GM23248 (cell line): ENCODE data around the gene RBM19. TPM values are rescaled to one million over a fixed set of nuclear protein-coding genes. Genes with fewer than 3 reads are reported as not detected.

Experiments
- DNase-seq: peaks from one replicate; pipeline ENCODE4 v3.0.0-alpha.2; 2015
- H2AFZ ChIP-seq: fragments of 200-600 bp; sonication (generic); 2 replicates; pipeline ENCODE4 v1.6.1; 2016; ENCODE audit warnings: antibody characterized with exemption
- H3F3A ChIP-seq: fragments of 200-600 bp; sonication (generic); 2 replicates; pipeline ENCODE4 v1.6.1; 2016; ENCODE audit warnings: mild to moderate bottlenecking, antibody characterized with exemption, mixed run types; ENCODE audit not compliant: insufficient read depth
- H3K27ac ChIP-seq: fragments of 200-600 bp; sonication (generic); 2 replicates; pipeline ENCODE4 v1.5.1; 2016; ENCODE audit warnings: mild to moderate bottlenecking
- H3K27me3 ChIP-seq: fragments of 200-600 bp; sonication (generic); replicated peaks from 2 replicates; pipeline ENCODE4 v1.6.1; 2016; ENCODE audit warnings: mild to moderate bottlenecking; ENCODE audit not compliant: insufficient read depth
- H3K36me3 ChIP-seq: fragments of 200-600 bp; sonication (generic); 2 replicates; pipeline ENCODE4 v1.6.1; 2016; ENCODE audit warnings: low read depth, mild to moderate bottlenecking
- H3K4me1 ChIP-seq: fragments of 200-600 bp; sonication (generic); 2 replicates; pipeline ENCODE4 v1.6.1; 2016; ENCODE audit warnings: mild to moderate bottlenecking; ENCODE audit not compliant: insufficient read depth
- H3K4me2 ChIP-seq: fragments of 200-600 bp; sonication (generic); one replicate; pipeline ENCODE4 v1.6.1; 2016; ENCODE audit warnings: mild to moderate bottlenecking; ENCODE audit not compliant: unreplicated experiment
- H3K4me3 ChIP-seq: fragments of 200-600 bp; sonication (generic); 2 replicates; pipeline ENCODE4 v1.5.1; 2016; ENCODE audit warnings: mild to moderate bottlenecking
- H3K79me2 ChIP-seq: fragments of 200-600 bp; sonication (generic); 2 replicates; pipeline ENCODE4 v1.6.1; 2016; ENCODE audit warnings: mild to moderate bottlenecking; ENCODE audit not compliant: insufficient read depth
- H3K9ac ChIP-seq: fragments of 200-600 bp; sonication (generic); 2 replicates; pipeline ENCODE4 v1.6.1; 2016; ENCODE audit warnings: mild to moderate bottlenecking
- H3K9me2 ChIP-seq: fragments of 200-600 bp; sonication (generic); 2 replicates; pipeline ENCODE4 v1.6.1; 2016; ENCODE audit warnings: mixed run types, mild to moderate bottlenecking, moderate library complexity; ENCODE audit not compliant: insufficient read depth
- H3K9me3 ChIP-seq: fragments of 200-600 bp; sonication (generic); one replicate; pipeline ENCODE4 v1.6.1; 2017; ENCODE audit warnings: low read depth
- H4K20me1 ChIP-seq: fragments of 200-600 bp; sonication (generic); 2 replicates; pipeline ENCODE4 v1.6.0; 2016; ENCODE audit not compliant: insufficient read depth
- EZH2 ChIP-seq: fragments of 200-600 bp; sonication (generic); IDR thresholded peaks from 2 replicates; pipeline ENCODE4 v1.6.1; 2018; ENCODE audit warnings: antibody characterized with exemption, mild to moderate bottlenecking; ENCODE audit not compliant: insufficient read depth, poor library complexity, severe bottlenecking
- EZH2phosphoT487 ChIP-seq: fragments of 200-600 bp; sonication (generic); IDR thresholded peaks from 2 replicates; pipeline ENCODE4 v1.6.1; 2018; ENCODE audit warnings: antibody characterized with exemption, moderate library complexity, mild to moderate bottlenecking, low read depth; ENCODE audit not compliant: insufficient read depth
- WGBS, 2 experiments: methylation state at CpG; one replicate each; pipeline ENCODE4 v1.1.6; 2015 to 2017; ENCODE audit warnings: low lambda C conversion rate in 2 of 2, low coverage in 1 of 2; ENCODE audit errors: missing lambda C conversion rate in 2 of 2; 5-methylcytosine and 5-hydroxymethylcytosine counted together
- in situ Hi-C: fragments of 300-500 bp; cut with MboI; formaldehyde crosslinking; loops from 2 replicates; pipeline ENCODE4 v1.15.0; 2020
- polyA plus RNA-seq: library from polyadenylated mRNA; unstranded; fragments of >200 nt; fragmentation: Nextera tagmentation; extraction: Ambion mirVana; gene quantifications from 2 replicates; pipeline ENCODE4 v1.2.1, GENCODE V29; 2016
- total RNA-seq: library from RNA; depleted of rRNA; stranded (reverse); fragments of >200 nt; shearing (Covaris generic); gene quantifications from 2 replicates; pipeline ENCODE4 v1.2.3, GENCODE V29; 2014

RBM19 gene
- total and polyA plus RNA-seq, 2 experiments from 2014 or later = 14.8 to 17.1 TPM

GRCh38 chr12:113802966-113803758 lies 163.0 kb downstream of the RBM19 start:
- Histone ChIP-seq H3K79me2 (no peaks in the 10 kb centered on the region), H3K4me1 (no peaks in the 10 kb centered on the region), H3K4me2 (no peak overlapping the region), H3K9me2 (no peaks in the 10 kb centered on the region), H3F3A (no peaks in the 10 kb centered on the region), H3K9me3 (no peaks in the 10 kb centered on the region), H2AFZ (no peak overlapping the region), H4K20me1 (no peaks in the 10 kb centered on the region), H3K27ac (no peak overlapping the region), H3K27me3 (no peaks in the 10 kb centered on the region), H3K36me3 (no peaks in the 10 kb centered on the region), H3K4me3 (no peak overlapping the region), H3K9ac (no peak overlapping the region)
- in situ Hi-C loops = no loop called here
- 54 to 57% methylated on average over 21 to 22 of the region's 22 CpGs for WGBS, 2 experiments
- TF ChIP-seq EZH2 = no peak
- no peak for TF ChIP-seq EZH2phosphoT487
- no peak for DNase-seq

GRCh38 chr12:113802000-113802749 lies 163.9 kb downstream of the RBM19 start:
- no peaks in the 10 kb centered on the region for H3F3A ChIP-seq

GRCh38 chr12:113800201-113800600 lies 165.9 kb downstream of the RBM19 start:
- Histone ChIP-seq H3K27ac (no peak overlapping the region), H3K79me2 (no peaks in the 10 kb centered on the region), H3F3A (no peaks in the 10 kb centered on the region), H4K20me1 (no peaks in the 10 kb centered on the region), H3K4me1 (no peaks in the 10 kb centered on the region), H3K9ac (no peak overlapping the region), H3K36me3 (no peaks in the 10 kb centered on the region), H3K4me2 (no peak overlapping the region), H3K27me3 (peaks cover 3% of the 10 kb centered on the region; the same call in 1 of the 2 replicates), H3K4me3 (no peak overlapping the region), H2AFZ (no peak overlapping the region), H3K9me3 (no peaks in the 10 kb centered on the region), H3K9me2 (no peaks in the 10 kb centered on the region)
- TF ChIP-seq EZH2 = no peak
- no peak for TF ChIP-seq EZH2phosphoT487
- in situ Hi-C loops = no loop called here
- WGBS, 2 experiments = 79 to 88% methylated on average over 11 to 12 of the region's 12 CpGs
- no peak for DNase-seq

More at GRCh38 chr12:113802000-113802749, 163.9 kb downstream of the RBM19 start:
- 79 to 83% methylated on average over 16 to 17 of the region's 17 CpGs for WGBS, 2 experiments
- Histone ChIP-seq H3K9me2 (no peaks in the 10 kb centered on the region), H3K9me3 (no peaks in the 10 kb centered on the region), H3K4me3 (no peak overlapping the region), H3K36me3 (no peaks in the 10 kb centered on the region), H3K27ac (no peak overlapping the region), H3K4me1 (no peaks in the 10 kb centered on the region), H3K79me2 (no peaks in the 10 kb centered on the region), H3K9ac (no peak overlapping the region), H3K27me3 (no peaks in the 10 kb centered on the region), H2AFZ (no peak overlapping the region), H4K20me1 (no peaks in the 10 kb centered on the region), H3K4me2 (no peak overlapping the region)
- TF ChIP-seq EZH2phosphoT487 = no peak
- DNase-seq = no peak
- in situ Hi-C loops = no loop called here

- Histone ChIP-seq H3K27me3 (peaks cover 6% of the 10 kb centered on the region; the same call in 1 of the 2 replicates), H3K9ac (no peak overlapping the region), H3K4me3 (no peak overlapping the region), H3K36me3 (no peaks in the 10 kb centered on the region), H3K27ac (no peak overlapping the region), H3K9me2 (no peaks in the 10 kb centered on the region), H3F3A (no peaks in the 10 kb centered on the region), H3K4me2 (no peak overlapping the region), H4K20me1 (no peaks in the 10 kb centered on the region), H3K9me3 (no peaks in the 10 kb centered on the region), H3K79me2 (no peaks in the 10 kb centered on the region), H2AFZ (no peak overlapping the region), H3K4me1 (no peaks in the 10 kb centered on the region)
- 75 to 81% methylated on average over 14 of the region's 14 CpGs for WGBS, 2 experiments
- no peak for TF ChIP-seq EZH2phosphoT487
- no peak for TF ChIP-seq EZH2
- DNase-seq = no peak
- in situ Hi-C loops = no loop called here
These were observed 167.6 kb downstream of the RBM19 start for GRCh38 chr12:113798552-113798951.
